WERI-Rb-1 (cell line): ENCODE results near the gene PIEZO1.

ENCODE experiments used
- DNase-seq: peaks from one replicate; pipeline ENCODE4 v3.0.0-alpha.2; 2020
- H3K27ac ChIP-seq: fragments of 250-450 bp; sonication (Bioruptor Pico); 2 replicates; pipeline ENCODE4 v1.5.1; 2020; ENCODE audit warnings: mild to moderate bottlenecking, moderate library complexity
- H3K27me3 ChIP-seq: fragments of 250-450 bp; sonication (Bioruptor Pico); 2 replicates; pipeline ENCODE4 v1.5.1; 2021; ENCODE audit warnings: mild to moderate bottlenecking, low read depth, moderate library complexity; ENCODE audit not compliant: insufficient read depth, severe bottlenecking
- H3K36me3 ChIP-seq: fragments of 250-450 bp; sonication (Bioruptor Pico); 2 replicates; pipeline ENCODE4 v1.5.1; 2020; ENCODE audit warnings: mild to moderate bottlenecking, moderate library complexity
- H3K4me3 ChIP-seq: 2 replicates; pipeline ENCODE4 v1.5.1; 2011; ENCODE audit warnings: low read depth, mild to moderate bottlenecking, control low read depth, low read length
- H3K9me3 ChIP-seq: fragments of 250-450 bp; sonication (Bioruptor Pico); 2 replicates; pipeline ENCODE4 v1.5.1; 2021; ENCODE audit warnings: mild to moderate bottlenecking, moderate library complexity; ENCODE audit not compliant: severe bottlenecking
- CTCF ChIP-seq: IDR thresholded peaks from 2 replicates; pipeline ENCODE4 v1.5.1; 2011; ENCODE audit warnings: low read depth, mild to moderate bottlenecking, control low read depth, inconsistent platforms, low read length

PIEZO1 gene

GRCh38 chr16:88810912-88811768 lies 26.1 kb upstream of the PIEZO1 start:
- peak overlapping the region; percentile 54 for H3K4me3 ChIP-seq
- H3K27me3 ChIP-seq, result no peaks in the 10 kb centered on the region
- H3K27ac ChIP-seq, result peak overlapping the region; percentile 95
- no peak for TF ChIP-seq CTCF
- DNase-seq, result peak; percentile 72
- peaks cover 40% of the 10 kb centered on the region for H3K36me3 ChIP-seq
- H3K9me3 ChIP-seq, result no peaks in the 10 kb centered on the region

GRCh38 chr16:88810166-88810911 lies 25.3 kb upstream of the PIEZO1 start:
- H3K9me3 ChIP-seq, result no peaks in the 10 kb centered on the region
- peak overlapping the region; percentile 54 for H3K4me3 ChIP-seq
- no peak for DNase-seq
- TF ChIP-seq CTCF, result no peak
- peaks cover 46% of the 10 kb centered on the region for H3K36me3 ChIP-seq
- peak overlapping the region; percentile 95 for H3K27ac ChIP-seq
- H3K27me3 ChIP-seq, result no peaks in the 10 kb centered on the region

GRCh38 chr16:88809676-88810165 lies 24.7 kb upstream of the PIEZO1 start:
- TF ChIP-seq CTCF, result no peak
- no peaks in the 10 kb centered on the region for H3K9me3 ChIP-seq
- no peak overlapping the region for H3K4me3 ChIP-seq
- H3K27me3 ChIP-seq, result no peaks in the 10 kb centered on the region
- H3K36me3 ChIP-seq, result peaks cover 52% of the 10 kb centered on the region
- DNase-seq, result no peak
- H3K27ac ChIP-seq, result no peak overlapping the region

- Histone ChIP-seq H3K27me3 (no peaks in the 10 kb centered on the region), H3K36me3 (peaks cover 56% of the 10 kb centered on the region), H3K4me3 (no peak overlapping the region), H3K9me3 (no peaks in the 10 kb centered on the region), H3K27ac (no peak overlapping the region)
- DNase-seq, result no peak
- TF ChIP-seq CTCF, result no peak
Observed at GRCh38 chr16:88809068-88809675, 24.2 kb upstream of the PIEZO1 start.

DNA sequence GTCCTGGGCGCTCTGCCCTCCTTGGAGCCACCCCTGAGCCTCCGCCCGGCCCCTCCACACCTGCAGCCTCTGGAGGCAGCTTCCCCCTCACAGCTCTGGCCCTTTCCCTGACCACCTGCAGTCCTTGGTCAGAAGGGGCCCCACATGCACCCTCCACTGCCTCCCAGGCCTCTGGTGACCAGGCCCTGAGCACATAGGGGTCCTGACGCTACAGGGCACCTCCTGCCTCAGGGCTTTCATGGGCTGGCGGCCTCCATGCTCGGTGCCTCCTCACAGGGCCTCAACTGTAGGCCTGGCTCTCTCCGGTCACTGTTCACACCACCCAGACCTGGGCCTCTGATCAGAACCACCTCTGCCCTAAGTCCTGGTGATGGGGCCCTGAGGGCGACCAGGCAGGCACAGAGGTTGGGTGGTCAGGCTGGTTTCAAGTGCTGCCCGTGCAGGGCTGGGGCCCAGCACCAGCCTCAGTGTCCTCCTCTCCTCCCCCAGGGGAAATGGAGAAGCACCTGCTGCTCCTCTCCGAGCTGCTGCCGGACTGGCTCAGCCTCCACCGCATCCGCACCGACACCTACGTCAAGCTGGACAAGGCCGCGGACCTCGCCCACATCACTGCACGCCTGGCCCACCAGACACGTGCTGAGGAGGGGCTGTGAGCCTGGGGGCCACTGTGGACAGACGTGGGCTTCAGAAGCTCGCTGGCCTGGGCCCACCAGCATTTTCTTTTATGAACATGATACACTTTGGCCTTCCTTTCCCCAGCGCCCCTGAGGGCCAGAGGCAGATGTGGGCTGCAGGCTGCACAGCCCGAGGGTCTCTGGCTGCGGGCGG lies 22.8 kb upstream of the PIEZO1 start:
- H3K27me3 ChIP-seq, result no peaks in the 10 kb centered on the region
- H3K36me3 ChIP-seq, result peaks cover 56% of the 10 kb centered on the region
- no peak for DNase-seq
- TF ChIP-seq CTCF, result no peak
- no peak overlapping the region for H3K4me3 ChIP-seq
- H3K9me3 ChIP-seq, result no peaks in the 10 kb centered on the region
- no peak overlapping the region for H3K27ac ChIP-seq
